ENCODE results near the gene RABGAP1L. TPM values are rescaled to one million over a fixed set of nuclear protein-coding genes. Genes with fewer than 3 reads are reported as not detected.

RABGAP1L gene
- total and polyA plus RNA-seq, 2 of the 4 experiments (the other 2 are of a cell fraction): 7.9 to 26.7 TPM

DNA sequence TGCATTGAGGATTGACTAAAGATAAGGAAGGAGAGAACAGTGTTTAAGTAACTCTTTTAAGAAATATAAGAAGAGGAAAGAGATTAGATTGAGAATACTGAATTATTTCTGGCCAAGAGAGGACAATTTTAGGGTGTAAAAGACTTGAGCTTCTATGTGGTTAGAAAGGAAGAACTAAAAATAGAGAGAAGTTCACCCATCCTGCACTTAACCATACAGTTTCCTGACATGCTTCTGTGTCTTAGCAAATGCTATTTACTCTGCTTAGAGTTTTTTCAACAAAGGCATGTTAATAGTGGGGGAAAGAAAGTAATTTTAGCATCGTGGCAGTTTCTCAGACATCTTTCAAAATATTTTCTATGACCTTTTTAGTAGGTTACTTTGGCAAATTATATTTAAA lies 165.6 kb downstream of the RABGAP1L start:
- no peak overlapping the region for H3K4me2 ChIP-seq (ENCODE audit: low read depth, low read length)
- 0 out of 2 replicates have a peak, but pooled peaks cover 1% of the 10 kb centered on the region for H3K36me3 ChIP-seq (ENCODE audit: control insufficient read depth, insufficient read depth, low read length)
- no peak overlapping the region for H3K4ac ChIP-seq (ENCODE audit: low read depth, low read length)
- dilution Hi-C loops (cut with HindIII; ENCODE audit: low sequenced_read_pairs, unreplicated experiment): no loop called here
- H2BK15ac ChIP-seq (ENCODE audit: low read depth, low read length): no peak overlapping the region
- TF ChIP-seq RFX5 (IDR thresholded peaks at IDR 0.05; ENCODE audit: low read depth, low read length): no peak
- no peak for TF ChIP-seq BHLHE40 (IDR thresholded peaks at IDR 0.05; ENCODE audit: low read depth, low read length)
- TF ChIP-seq, protein P1, sequence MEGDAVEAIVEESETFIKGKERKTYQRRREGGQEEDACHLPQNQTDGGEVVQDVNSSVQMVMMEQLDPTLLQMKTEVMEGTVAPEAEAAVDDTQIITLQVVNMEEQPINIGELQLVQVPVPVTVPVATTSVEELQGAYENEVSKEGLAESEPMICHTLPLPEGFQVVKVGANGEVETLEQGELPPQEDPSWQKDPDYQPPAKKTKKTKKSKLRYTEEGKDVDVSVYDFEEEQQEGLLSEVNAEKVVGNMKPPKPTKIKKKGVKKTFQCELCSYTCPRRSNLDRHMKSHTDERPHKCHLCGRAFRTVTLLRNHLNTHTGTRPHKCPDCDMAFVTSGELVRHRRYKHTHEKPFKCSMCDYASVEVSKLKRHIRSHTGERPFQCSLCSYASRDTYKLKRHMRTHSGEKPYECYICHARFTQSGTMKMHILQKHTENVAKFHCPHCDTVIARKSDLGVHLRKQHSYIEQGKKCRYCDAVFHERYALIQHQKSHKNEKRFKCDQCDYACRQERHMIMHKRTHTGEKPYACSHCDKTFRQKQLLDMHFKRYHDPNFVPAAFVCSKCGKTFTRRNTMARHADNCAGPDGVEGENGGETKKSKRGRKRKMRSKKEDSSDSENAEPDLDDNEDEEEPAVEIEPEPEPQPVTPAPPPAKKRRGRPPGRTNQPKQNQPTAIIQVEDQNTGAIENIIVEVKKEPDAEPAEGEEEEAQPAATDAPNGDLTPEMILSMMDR (conservative IDR thresholded peaks at IDR 0.05; ENCODE audit: low read depth, low read length): no peak
- TF ChIP-seq MXI1 (IDR thresholded peaks at IDR 0.05; ENCODE audit: borderline replicate concordance, low read depth, low read length): no peak
- TF ChIP-seq POLR2A (IDR thresholded peaks at IDR 0.05; ENCODE audit: low read depth, low read length): no peak
- no peak for TF ChIP-seq NFE2L2 (IDR thresholded peaks at IDR 0.05; ENCODE audit: low read depth, low read length)
- no peak for TF ChIP-seq FOS (IDR thresholded peaks at IDR 0.05; ENCODE audit: low read depth, low read length)
- TF ChIP-seq RCOR1 (IDR thresholded peaks at IDR 0.05; ENCODE audit: insufficient replicate concordance, low read length): no peak
- no peak for TF ChIP-seq MAZ (IDR thresholded peaks at IDR 0.05; ENCODE audit: borderline replicate concordance, low read depth, low read length)
- H3K27me3 ChIP-seq (ENCODE audit: control insufficient read depth, insufficient read depth, low read length): no peaks in the 10 kb centered on the region
- H2AFZ ChIP-seq (replicated peaks; ENCODE audit: low read length, poor library complexity): no peak overlapping the region
- H3K9ac ChIP-seq (ENCODE audit: low read depth, low read length): no peak overlapping the region
- no peaks in the 10 kb centered on the region for H3K4me1 ChIP-seq (ENCODE audit: control insufficient read depth, insufficient read depth, low read length)
- ATAC-seq (ENCODE audit: low read depth) (no peak), DNase-seq (no peak)
- H3K27ac ChIP-seq (ENCODE audit: insufficient read depth, low read length): no peak overlapping the region
- intact Hi-C loops (cut with micrococcal nuclease): no loop called here
- no peak overlapping the region for H4K5ac ChIP-seq (ENCODE audit: low read depth, low read length)
- no peak overlapping the region for H3K18ac ChIP-seq (ENCODE audit: low read depth, low read length)
- H3K14ac ChIP-seq (replicated peaks; ENCODE audit: low read depth, low read length): no peak overlapping the region
- WGBS, 2 experiments (ENCODE audit: extremely low coverage in 2 of 2, insufficient read length in 1 of 2): no CpG with 5 or more reads among the region's 1 CpG
- no peak overlapping the region for H2AK5ac ChIP-seq (ENCODE audit: low read depth, low read length)
- POLR2A ChIA-PET (ENCODE audit: unreplicated experiment): no interaction called here
- H2BK120ac ChIP-seq (ENCODE audit: low read depth, low read length): no peak overlapping the region
- H4K20me1 ChIP-seq (ENCODE audit: insufficient read depth, low read length): no peaks in the 10 kb centered on the region
- no peak overlapping the region for H3K56ac ChIP-seq (ENCODE audit: extremely low read depth, insufficient read depth, low read length)
- no peak overlapping the region for H2BK5ac ChIP-seq (ENCODE audit: low read depth, low read length, poor library complexity, severe bottlenecking)
- no peaks in the 10 kb centered on the region for H3K79me1 ChIP-seq (ENCODE audit: low read depth in 1 of 2, low read length in 2 of 2)
- CTCF ChIA-PET: no interaction called here
- H3K9me3 ChIP-seq (ENCODE audit: control insufficient read depth, insufficient read depth, low read length): peaks cover 9% of the 10 kb centered on the region
- no peak overlapping the region for H4K91ac ChIP-seq (ENCODE audit: insufficient read depth, low read depth, low read length)
- no peak overlapping the region for H2AK9ac ChIP-seq (replicated peaks; ENCODE audit: low read depth, low read length, poor library complexity)
- no peak overlapping the region for H2BK20ac ChIP-seq (ENCODE audit: low read depth, low read length)
- H3K23ac ChIP-seq (ENCODE audit: low read depth, low read length): no peak overlapping the region
- in situ Hi-C loops (cut with MboI; ENCODE audit: low sequenced_read_pairs): no loop called here
- H3K4me3 ChIP-seq (ENCODE audit: insufficient read depth, low read depth, low read length): no peak overlapping the region
- H4K8ac ChIP-seq (ENCODE audit: low read depth in 2 of 2, low read length in 2 of 2): no peak overlapping the region
- no peaks in the 10 kb centered on the region for H3K9me1 ChIP-seq (ENCODE audit: insufficient read depth, low read length)
- no TSS peak for BruUV-seq (replicated peaks)
